Kidney epithelial cell (primary cell): ENCODE data around the gene CXCL8. TPM values are rescaled to one million over a fixed set of nuclear protein-coding genes. Genes with fewer than 3 reads are reported as not detected.

ENCODE experiments used
- DNase-seq: peaks from one replicate; pipeline ENCODE4 v3.0.0-alpha.2; 2010; ENCODE audit warnings: low read depth
- H3K27me3 ChIP-seq: 2 replicates; pipeline ENCODE4 v1.6.0; 2011; ENCODE audit warnings: low read length; ENCODE audit not compliant: control insufficient read depth, insufficient read depth
- H3K36me3 ChIP-seq: 2 replicates; pipeline ENCODE4 v1.5.1; 2011; ENCODE audit warnings: low read length; ENCODE audit not compliant: control insufficient read depth, insufficient read depth
- H3K4me3 ChIP-seq: 2 replicates; pipeline ENCODE4 v1.5.1; 2011; ENCODE audit warnings: low read depth, mild to moderate bottlenecking, control low read depth, low read length
- CTCF ChIP-seq: IDR thresholded peaks from 2 replicates; pipeline ENCODE4 v1.5.1; 2011; ENCODE audit warnings: mild to moderate bottlenecking, moderate library complexity, low read length, control low read depth, inconsistent platforms; ENCODE audit not compliant: insufficient read depth, poor library complexity, severe bottlenecking
- total RNA-seq: library from RNA; depleted of rRNA; stranded (reverse); fragments of >200 nt; gene quantifications from 2 replicates; pipeline ENCODE4 v1.2.3, GENCODE V29; 2015

CXCL8 gene
- total RNA-seq, 1 donor from 2014 or later = 76.9 TPM

- no peak for DNase-seq
- Histone ChIP-seq H3K4me3 (no peak overlapping the region), H3K36me3 (no peaks in the 10 kb centered on the region), H3K27me3 (no peaks in the 10 kb centered on the region)
- no peak for TF ChIP-seq CTCF
Measured at GRCh38 chr4:73727685-73728084, 12.7 kb upstream of the CXCL8 start.

- no peaks in the 10 kb centered on the region for H3K36me3 ChIP-seq
- no peaks in the 10 kb centered on the region for H3K27me3 ChIP-seq
- TF ChIP-seq CTCF = no peak
- no peak overlapping the region for H3K4me3 ChIP-seq
- no peak for DNase-seq
Measured at GRCh38 chr4:73728091-73728741, 12.2 kb upstream of the CXCL8 start.

GRCh38 chr4:73729534-73730165 lies 10.7 kb upstream of the CXCL8 start:
- H3K4me3 ChIP-seq = no peak overlapping the region
- no peaks in the 10 kb centered on the region for H3K27me3 ChIP-seq
- TF ChIP-seq CTCF = peak; percentile 84
- no peaks in the 10 kb centered on the region for H3K36me3 ChIP-seq
- DNase-seq = no peak

GRCh38 chr4:73730292-73730691 lies 10.1 kb upstream of the CXCL8 start:
- no peak for TF ChIP-seq CTCF
- Histone ChIP-seq H3K36me3 (no peaks in the 10 kb centered on the region), H3K4me3 (no peak overlapping the region), H3K27me3 (no peaks in the 10 kb centered on the region)
- DNase-seq = no peak

- Histone ChIP-seq H3K27me3 (no peaks in the 10 kb centered on the region), H3K36me3 (no peaks in the 10 kb centered on the region), H3K4me3 (no peak overlapping the region)
- TF ChIP-seq CTCF = no peak
- DNase-seq = no peak
Measured at GRCh38 chr4:73730867-73731266, 9.5 kb upstream of the CXCL8 start.

GRCh38 chr4:73731968-73732610 lies 8.3 kb upstream of the CXCL8 start:
- no peak overlapping the region for H3K4me3 ChIP-seq
- no peak for TF ChIP-seq CTCF
- no peaks in the 10 kb centered on the region for H3K27me3 ChIP-seq
- DNase-seq = no peak
- no peaks in the 10 kb centered on the region for H3K36me3 ChIP-seq
